Mesendoderm (in vitro differentiated cells): ENCODE measurements around the gene HEPN1.

ENCODE experiments used
- DNase-seq: peaks from one replicate; pipeline ENCODE4 v3.0.0; 2013
- H2AK5ac ChIP-seq: 2 replicates; pipeline ENCODE4 v1.6.1; 2013; ENCODE audit warnings: low read length, inconsistent platforms
- H2BK120ac ChIP-seq: 2 replicates; pipeline ENCODE4 v1.6.1; 2013; ENCODE audit warnings: low read depth, mild to moderate bottlenecking, low read length, moderate library complexity, mixed read lengths
- H2BK15ac ChIP-seq: replicated peaks from 2 replicates; pipeline ENCODE4 v1.6.1; 2013; ENCODE audit warnings: low read depth, mild to moderate bottlenecking, moderate library complexity
- H2BK5ac ChIP-seq: 2 replicates; pipeline ENCODE4 v1.6.1; 2013; ENCODE audit warnings: low read length, inconsistent platforms
- H3K18ac ChIP-seq: 2 replicates; pipeline ENCODE4 v1.6.1; 2013; ENCODE audit warnings: mild to moderate bottlenecking, low read length, mixed read lengths
- H3K23ac ChIP-seq: one replicate; pipeline ENCODE4 v1.6.1; 2013; ENCODE audit warnings: low read length
- H3K27ac ChIP-seq: 2 replicates; pipeline ENCODE4 v1.5.1; 2013; ENCODE audit warnings: low read depth, mild to moderate bottlenecking, inconsistent platforms, low read length, moderate library complexity
- H3K27me3 ChIP-seq: 2 replicates; pipeline ENCODE4 v1.6.1; 2013; ENCODE audit warnings: low read length, control low read depth, mild to moderate bottlenecking, inconsistent platforms; ENCODE audit not compliant: insufficient read depth, poor library complexity
- H3K36me3 ChIP-seq: 2 replicates; pipeline ENCODE4 v1.6.1; 2013; ENCODE audit warnings: low read length, inconsistent platforms; ENCODE audit not compliant: control insufficient read depth, insufficient read depth
- H3K4ac ChIP-seq: one replicate; pipeline ENCODE4 v1.6.1; 2013; ENCODE audit warnings: low read depth, mild to moderate bottlenecking, low read length, moderate library complexity
- H3K4me1 ChIP-seq: 2 replicates; pipeline ENCODE4 v1.6.1; 2013; ENCODE audit warnings: low read depth, low read length, inconsistent platforms; ENCODE audit not compliant: control insufficient read depth
- H3K4me2 ChIP-seq: 2 replicates; pipeline ENCODE4 v1.6.1; 2013; ENCODE audit warnings: low read length
- H3K4me3 ChIP-seq: 2 replicates; pipeline ENCODE4 v1.5.1; 2013; ENCODE audit warnings: mild to moderate bottlenecking, low read length
- H3K56ac ChIP-seq: one replicate; pipeline ENCODE4 v1.6.1; 2013; ENCODE audit warnings: low read length
- H3K79me1 ChIP-seq: 2 replicates; pipeline ENCODE4 v1.6.1; 2013; ENCODE audit warnings: low read length, inconsistent platforms
- H3K79me2 ChIP-seq: 2 replicates; pipeline ENCODE4 v1.6.1; 2013; ENCODE audit warnings: mild to moderate bottlenecking, low read length; ENCODE audit not compliant: control insufficient read depth, insufficient read depth
- H3K9ac ChIP-seq: 2 replicates; pipeline ENCODE4 v1.6.1; 2013; ENCODE audit warnings: low read length, inconsistent platforms
- H4K5ac ChIP-seq: one replicate; pipeline ENCODE4 v1.6.1; 2013; ENCODE audit warnings: low read length
- H4K8ac ChIP-seq: one replicate; pipeline ENCODE4 v1.6.1; 2013; ENCODE audit warnings: low read depth, mild to moderate bottlenecking, control low read depth, low read length, moderate library complexity
- WGBS: extraction: QIAGEN DNeasy Blood & Tissue Kit; methylation state at CpG from one replicate; pipeline ENCODE4 v1.1.7; 2013; ENCODE audit warnings: low lambda C conversion rate, missing lambda C conversion rate; ENCODE audit not compliant: insufficient coverage; ENCODE audit errors: extremely low coverage; 5-methylcytosine and 5-hydroxymethylcytosine counted together

HEPN1 gene

GRCh38 chr11:124880958-124881357 lies 38.1 kb upstream of the HEPN1 start:
- Histone ChIP-seq H3K4me1 (no peaks in the 10 kb centered on the region), H3K4ac (no peak overlapping the region), H2AK5ac (no peak overlapping the region), H3K27ac (no peak overlapping the region), H2BK120ac (no peak overlapping the region), H4K5ac (no peak overlapping the region), H3K79me2 (no peaks in the 10 kb centered on the region), H3K9ac (no peak overlapping the region), H3K4me2 (no peak overlapping the region), H4K8ac (no peak overlapping the region), H3K36me3 (no peaks in the 10 kb centered on the region), H3K56ac (no peak overlapping the region), H3K4me3 (no peak overlapping the region), H3K23ac (no peak overlapping the region), H3K79me1 (no peaks in the 10 kb centered on the region), H2BK15ac (no peak overlapping the region), H3K27me3 (no peaks in the 10 kb centered on the region), H3K18ac (no peak overlapping the region), H2BK5ac (no peak overlapping the region)
- WGBS, result no CpG with 5 or more reads among the region's 3 CpGs
- no peak for DNase-seq

GRCh38 chr11:124882339-124883071 lies 36.5 kb upstream of the HEPN1 start:
- Histone ChIP-seq H2BK5ac (no peak overlapping the region), H2BK120ac (no peak overlapping the region), H4K5ac (no peak overlapping the region), H3K18ac (no peak overlapping the region), H3K27me3 (no peaks in the 10 kb centered on the region), H3K4me1 (no peaks in the 10 kb centered on the region), H2AK5ac (no peak overlapping the region), H3K4me3 (no peak overlapping the region), H4K8ac (no peak overlapping the region), H3K79me2 (no peaks in the 10 kb centered on the region), H3K4ac (no peak overlapping the region), H3K56ac (no peak overlapping the region), H2BK15ac (no peak overlapping the region), H3K79me1 (no peaks in the 10 kb centered on the region), H3K23ac (no peak overlapping the region), H3K9ac (no peak overlapping the region), H3K27ac (no peak overlapping the region), H3K4me2 (no peak overlapping the region), H3K36me3 (no peaks in the 10 kb centered on the region)
- no peak for DNase-seq
- WGBS, result no CpG with 5 or more reads among the region's 11 CpGs

- H3K56ac ChIP-seq, result no peak overlapping the region
- no peaks in the 10 kb centered on the region for H3K79me2 ChIP-seq
- H2BK120ac ChIP-seq, result no peak overlapping the region
- H4K8ac ChIP-seq, result no peak overlapping the region
- WGBS, result no CpG with 5 or more reads among the region's 1 CpG
- H3K23ac ChIP-seq, result no peak overlapping the region
- no peak overlapping the region for H4K5ac ChIP-seq
- no peak overlapping the region for H2AK5ac ChIP-seq
- no peak overlapping the region for H2BK15ac ChIP-seq
- no peak overlapping the region for H3K4ac ChIP-seq
- H3K27me3 ChIP-seq, result no peaks in the 10 kb centered on the region
- H3K4me1 ChIP-seq, result no peaks in the 10 kb centered on the region
- H3K9ac ChIP-seq, result no peak overlapping the region
- no peak overlapping the region for H3K18ac ChIP-seq
- H2BK5ac ChIP-seq, result no peak overlapping the region
- no peaks in the 10 kb centered on the region for H3K36me3 ChIP-seq
- no peak overlapping the region for H3K4me2 ChIP-seq
- DNase-seq, result no peak
- no peaks in the 10 kb centered on the region for H3K79me1 ChIP-seq
- H3K27ac ChIP-seq, result no peak overlapping the region
- no peak overlapping the region for H3K4me3 ChIP-seq
These were observed 34.7 kb upstream of the HEPN1 start for GRCh38 chr11:124884340-124884739.

DNA sequence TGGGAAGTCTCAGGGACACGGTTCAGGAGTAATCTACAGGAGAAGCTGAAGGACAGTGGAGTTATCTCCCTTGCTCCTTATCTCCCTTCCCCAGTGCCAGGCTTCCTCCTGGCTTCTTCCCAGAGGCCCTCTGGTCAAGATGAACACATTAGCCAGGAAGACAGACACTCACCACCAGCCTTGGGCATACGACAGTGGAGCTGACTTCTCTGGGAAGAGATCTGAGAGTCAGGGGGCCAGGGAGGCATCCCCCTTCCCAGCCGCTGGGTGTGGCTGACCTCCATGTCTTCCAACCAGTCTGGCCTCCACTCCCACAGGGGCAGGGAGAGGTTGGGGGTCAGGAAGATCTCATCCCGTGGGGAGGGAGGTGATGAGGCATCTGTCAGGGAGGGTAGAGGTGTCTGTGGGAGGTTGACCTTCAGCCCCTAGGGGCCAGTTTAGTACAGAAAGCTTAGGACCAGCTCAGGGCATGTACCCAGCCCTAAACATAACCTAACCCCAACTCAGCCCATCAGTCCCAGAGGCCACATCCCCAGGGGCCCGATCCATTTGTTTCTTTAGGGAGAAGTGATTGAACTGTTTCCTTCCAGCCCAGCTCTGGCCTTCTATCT lies 34.1 kb upstream of the HEPN1 start:
- H3K9ac ChIP-seq, result no peak overlapping the region
- H3K56ac ChIP-seq, result no peak overlapping the region
- H2BK15ac ChIP-seq, result no peak overlapping the region
- H3K36me3 ChIP-seq, result no peaks in the 10 kb centered on the region
- H3K4me1 ChIP-seq, result no peaks in the 10 kb centered on the region
- no peak overlapping the region for H3K18ac ChIP-seq
- H2AK5ac ChIP-seq, result no peak overlapping the region
- no peak for DNase-seq
- no peak overlapping the region for H3K4me2 ChIP-seq
- H3K27me3 ChIP-seq, result no peaks in the 10 kb centered on the region
- H3K79me1 ChIP-seq, result no peaks in the 10 kb centered on the region
- H3K79me2 ChIP-seq, result no peaks in the 10 kb centered on the region
- H3K4me3 ChIP-seq, result no peak overlapping the region
- H4K8ac ChIP-seq, result no peak overlapping the region
- no peak overlapping the region for H3K4ac ChIP-seq
- no peak overlapping the region for H3K23ac ChIP-seq
- H2BK5ac ChIP-seq, result no peak overlapping the region
- no CpG with 5 or more reads among the region's 5 CpGs for WGBS
- H2BK120ac ChIP-seq, result no peak overlapping the region
- H4K5ac ChIP-seq, result no peak overlapping the region
- H3K27ac ChIP-seq, result no peak overlapping the region

- Histone ChIP-seq H4K8ac (no peak overlapping the region), H3K27ac (no peak overlapping the region), H3K36me3 (no peaks in the 10 kb centered on the region), H3K9ac (no peak overlapping the region), H3K23ac (no peak overlapping the region), H3K79me1 (no peaks in the 10 kb centered on the region), H4K5ac (no peak overlapping the region), H3K18ac (no peak overlapping the region), H2BK120ac (no peak overlapping the region), H2AK5ac (no peak overlapping the region), H3K79me2 (no peaks in the 10 kb centered on the region), H3K4me3 (no peak overlapping the region), H3K4me1 (no peaks in the 10 kb centered on the region), H2BK15ac (no peak overlapping the region), H3K4ac (no peak overlapping the region), H3K4me2 (no peak overlapping the region), H3K27me3 (no peaks in the 10 kb centered on the region), H2BK5ac (no peak overlapping the region), H3K56ac (no peak overlapping the region)
- no peak for DNase-seq
- no CpG with 5 or more reads among the region's 11 CpGs for WGBS
These were observed 32.6 kb upstream of the HEPN1 start for GRCh38 chr11:124886476-124886875.
